Smooth muscle cell (in vitro differentiated cells): ENCODE data around the gene ZNF548. TPM values are rescaled to one million over a fixed set of nuclear protein-coding genes. Genes with fewer than 3 reads are reported as not detected.

ENCODE experiments used
- DNase-seq: peaks from one replicate; lab custom pipeline; 2025; ENCODE audit not compliant: unreplicated experiment; lab: John Stamatoyannopoulos, UW
- H2AFZ ChIP-seq: fragments of 200-600 bp; sonication (generic); 2 replicates; pipeline ENCODE4 v1.6.0; 2016; ENCODE audit warnings: antibody characterized with exemption, low read depth, mild to moderate bottlenecking
- H3F3A ChIP-seq: fragments of 200-600 bp; sonication (generic); 2 replicates; pipeline ENCODE4 v1.6.0; 2017; ENCODE audit warnings: antibody characterized with exemption, low read depth
- H3K27ac ChIP-seq: fragments of 200-600 bp; sonication (generic); 2 replicates; pipeline ENCODE4 v1.5.1; 2016; ENCODE audit warnings: low read depth, mild to moderate bottlenecking
- H3K27me3 ChIP-seq: fragments of 200-600 bp; sonication (generic); 2 replicates; pipeline ENCODE4 v1.6.1; 2016; ENCODE audit warnings: low read depth, mild to moderate bottlenecking
- H3K36me3 ChIP-seq: fragments of 200-600 bp; sonication (generic); 2 replicates; pipeline ENCODE4 v1.5.1; 2016; ENCODE audit warnings: low read depth
- H3K4me1 ChIP-seq: fragments of 200-600 bp; sonication (generic); 2 replicates; pipeline ENCODE4 v1.5.1; 2016; ENCODE audit warnings: low read depth
- H3K4me2 ChIP-seq: fragments of 200-600 bp; sonication (generic); 2 replicates; pipeline ENCODE4 v1.6.0; 2016; ENCODE audit warnings: mild to moderate bottlenecking
- H3K4me3 ChIP-seq: fragments of 200-600 bp; sonication (generic); 2 replicates; pipeline ENCODE4 v1.5.1; 2016; ENCODE audit warnings: mild to moderate bottlenecking
- H3K79me2 ChIP-seq: fragments of 200-600 bp; sonication (generic); 2 replicates; pipeline ENCODE4 v1.6.0; 2016; ENCODE audit warnings: low read depth, mild to moderate bottlenecking
- H3K9ac ChIP-seq: fragments of 200-600 bp; sonication (generic); 2 replicates; pipeline ENCODE4 v1.6.0; 2016; ENCODE audit warnings: low read depth
- H3K9me3 ChIP-seq: fragments of 200-600 bp; sonication (generic); replicated peaks from 2 replicates; pipeline ENCODE4 v1.5.1; 2016; ENCODE audit warnings: low read depth
- H4K20me1 ChIP-seq: fragments of 200-600 bp; sonication (generic); 2 replicates; pipeline ENCODE4 v1.6.0; 2016; ENCODE audit warnings: low read depth
- WGBS: methylation state at CpG from one replicate; pipeline ENCODE4 v1.1.7; 2016; ENCODE audit warnings: low lambda C conversion rate; 5-methylcytosine and 5-hydroxymethylcytosine counted together
- polyA plus RNA-seq: library from polyadenylated mRNA; unstranded; fragments of >200 nt; fragmentation: Nextera tagmentation; extraction: Ambion mirVana; gene quantifications from 2 replicates; pipeline ENCODE4 v1.2.1, GENCODE V29; 2016
- total RNA-seq: library from RNA; depleted of rRNA; stranded (reverse); fragments of >200 nt; gene quantifications from 2 replicates; pipeline ENCODE4 v1.2.3, GENCODE V29; 2014
- TF ChIP-seq, protein P1 (sequence below): fragments of 200-600 bp; sonication (generic); IDR thresholded peaks from 2 replicates; pipeline ENCODE4 v1.5.1; 2017; ENCODE audit warnings: borderline replicate concordance, mild to moderate bottlenecking, antibody characterized with exemption; ENCODE audit not compliant: insufficient read depth, poor library complexity, severe bottlenecking

The ZNF548 gene
- total and polyA plus RNA-seq, 2 experiments from 2014 or later, result 13.1 to 27.3 TPM

DNA sequence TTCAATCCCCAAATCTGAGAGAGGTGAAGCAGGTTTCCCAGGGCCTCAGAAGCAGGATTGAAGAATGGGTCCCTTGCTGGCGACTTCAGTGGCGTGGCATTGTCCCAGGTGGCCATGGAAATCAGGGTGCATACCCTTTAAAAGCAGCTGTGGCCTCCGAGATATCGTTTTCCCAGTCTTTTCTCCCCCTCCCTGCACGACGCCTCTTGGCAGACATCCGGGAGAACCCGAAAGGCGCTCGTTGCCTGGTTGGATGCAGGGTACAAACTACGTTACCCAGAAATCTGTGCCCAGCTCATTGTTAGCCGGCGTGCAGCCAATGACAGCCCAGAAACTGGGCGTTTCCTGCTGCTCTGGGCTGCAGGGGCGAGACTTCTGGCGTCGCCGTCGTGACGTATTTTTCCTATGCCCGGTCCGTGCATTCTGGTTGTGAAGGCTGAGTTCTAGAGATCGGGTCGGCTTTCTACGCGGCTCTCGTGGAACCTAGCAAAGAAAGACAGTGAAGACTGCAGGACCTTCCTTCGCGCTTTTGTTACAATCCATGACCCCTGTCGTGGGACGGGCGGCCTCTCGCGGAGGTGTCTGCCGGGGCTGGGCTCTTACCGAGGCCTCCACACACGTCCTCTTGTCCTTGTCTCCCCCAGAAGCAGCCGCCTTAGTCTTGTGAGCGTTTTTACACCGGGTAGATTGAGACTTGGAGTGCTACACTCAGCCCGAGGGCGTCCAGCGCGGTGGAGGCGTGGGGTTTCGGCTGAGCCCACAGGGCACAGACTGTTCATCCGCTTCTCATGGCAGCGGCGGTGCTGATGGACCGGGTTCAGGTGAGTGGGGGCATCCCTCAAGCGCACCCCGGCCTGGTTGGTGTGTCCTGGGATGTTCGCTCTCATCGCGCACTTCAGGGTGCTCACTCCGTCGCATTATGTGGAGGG, 38.5 kb upstream of the ZNF548 start, which contains the start of gene ZNF304:
Gene ZNF304 (plus strand): TSS at position 395 of the 929 bp plus-strand sequence. CDS start 394 bp downstream, at position 789.
- Histone ChIP-seq H3K27ac (peak within 1 kb of the TSS; percentile 83), H3K4me3 (peak within 1 kb of the TSS; percentile 80), H3K9me3 (no peaks in the 10 kb centered on the region), H3K4me2 (peak within 1 kb of the TSS; percentile 94), H3K27me3 (no peaks in the 10 kb centered on the region), H4K20me1 (no peaks in the 10 kb centered on the region), H3K9ac (peak within 1 kb of the TSS; percentile 94), H3K36me3 (peaks cover 8% of the 10 kb centered on the region), H3K4me1 (peaks cover 9% of the 10 kb centered on the region), H3F3A (no peaks in the 10 kb centered on the region), H3K79me2 (peaks cover 26% of the 10 kb centered on the region), H2AFZ (peak within 1 kb of the TSS; percentile 90)
- WGBS, result 1% methylated on average over 57 of the region's 57 CpGs
- TF ChIP-seq, protein P1, sequence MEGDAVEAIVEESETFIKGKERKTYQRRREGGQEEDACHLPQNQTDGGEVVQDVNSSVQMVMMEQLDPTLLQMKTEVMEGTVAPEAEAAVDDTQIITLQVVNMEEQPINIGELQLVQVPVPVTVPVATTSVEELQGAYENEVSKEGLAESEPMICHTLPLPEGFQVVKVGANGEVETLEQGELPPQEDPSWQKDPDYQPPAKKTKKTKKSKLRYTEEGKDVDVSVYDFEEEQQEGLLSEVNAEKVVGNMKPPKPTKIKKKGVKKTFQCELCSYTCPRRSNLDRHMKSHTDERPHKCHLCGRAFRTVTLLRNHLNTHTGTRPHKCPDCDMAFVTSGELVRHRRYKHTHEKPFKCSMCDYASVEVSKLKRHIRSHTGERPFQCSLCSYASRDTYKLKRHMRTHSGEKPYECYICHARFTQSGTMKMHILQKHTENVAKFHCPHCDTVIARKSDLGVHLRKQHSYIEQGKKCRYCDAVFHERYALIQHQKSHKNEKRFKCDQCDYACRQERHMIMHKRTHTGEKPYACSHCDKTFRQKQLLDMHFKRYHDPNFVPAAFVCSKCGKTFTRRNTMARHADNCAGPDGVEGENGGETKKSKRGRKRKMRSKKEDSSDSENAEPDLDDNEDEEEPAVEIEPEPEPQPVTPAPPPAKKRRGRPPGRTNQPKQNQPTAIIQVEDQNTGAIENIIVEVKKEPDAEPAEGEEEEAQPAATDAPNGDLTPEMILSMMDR, result no peak
- peak; percentile 46 for DNase-seq

DNA sequence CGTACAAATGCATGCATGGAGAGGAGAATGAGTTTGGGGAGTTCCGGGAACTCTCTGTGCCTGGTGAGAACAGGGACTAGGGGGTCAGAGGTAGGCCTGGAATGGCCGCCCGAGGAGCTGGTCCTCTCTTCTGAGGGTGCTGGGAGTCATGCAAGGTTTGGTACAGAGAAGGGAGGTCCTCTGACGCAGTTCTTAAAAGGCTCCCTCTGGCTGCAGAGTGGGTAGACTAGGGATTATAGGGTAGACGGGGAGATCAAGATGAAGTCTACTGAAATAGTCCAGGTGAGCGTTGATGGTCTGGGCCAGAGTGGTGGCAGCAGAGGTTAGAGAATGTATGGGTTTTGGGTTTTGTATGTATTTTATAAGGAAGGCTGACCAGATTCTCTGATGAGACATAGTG, 37.8 kb upstream of the ZNF548 start:
- TF ChIP-seq, protein P1, result no peak
- Histone ChIP-seq H4K20me1 (no peaks in the 10 kb centered on the region), H3K4me1 (peaks cover 9% of the 10 kb centered on the region), H3K9me3 (no peaks in the 10 kb centered on the region), H3K36me3 (peaks cover 9% of the 10 kb centered on the region), H3F3A (no peaks in the 10 kb centered on the region), H2AFZ (no peak overlapping the region), H3K9ac (peak overlapping the region; percentile 94), H3K27me3 (no peaks in the 10 kb centered on the region), H3K27ac (no peak overlapping the region), H3K4me2 (peak overlapping the region; percentile 94), H3K4me3 (peak overlapping the region; percentile 80), H3K79me2 (peaks cover 26% of the 10 kb centered on the region)
- DNase-seq, result no peak
- WGBS, result 30% methylated on average over 7 of the region's 7 CpGs

DNA sequence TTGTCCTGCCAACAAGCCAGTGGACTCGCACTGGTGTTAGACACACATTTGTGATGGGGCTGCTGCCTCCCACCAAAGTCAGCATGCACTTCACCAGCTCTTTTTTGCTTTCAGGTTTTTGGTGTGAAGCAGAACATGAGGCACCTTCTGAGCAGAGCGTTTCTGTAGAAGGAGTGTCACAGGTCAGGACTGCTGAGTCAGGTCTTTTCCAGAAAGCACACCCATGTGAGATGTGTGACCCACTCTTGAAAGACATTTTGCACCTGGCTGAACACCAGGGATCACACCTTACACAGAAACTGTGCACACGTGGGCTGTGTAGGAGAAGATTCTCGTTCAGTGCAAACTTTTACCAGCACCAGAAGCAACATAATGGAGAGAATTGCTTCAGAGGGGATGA, 33.7 kb upstream of the ZNF548 start:
- Histone ChIP-seq H2AFZ (no peak overlapping the region), H3K9me3 (no peaks in the 10 kb centered on the region), H3K4me1 (peaks cover 5% of the 10 kb centered on the region), H3K79me2 (peaks cover 26% of the 10 kb centered on the region), H3K36me3 (peaks cover 9% of the 10 kb centered on the region), H3K27me3 (no peaks in the 10 kb centered on the region), H3F3A (peaks cover 7% of the 10 kb centered on the region), H3K4me3 (no peak overlapping the region), H3K9ac (no peak overlapping the region), H3K4me2 (no peak overlapping the region), H3K27ac (no peak overlapping the region), H4K20me1 (no peaks in the 10 kb centered on the region)
- no peak for DNase-seq
- WGBS, result 98% methylated on average over 4 of the region's 4 CpGs
- TF ChIP-seq, protein P1, result no peak
